T-helper 2 cell treated with Interferon-gamma antibody and Interleukin-4, amounts not matched to agents 5 μg/mL and 100 μg/mL, for 36 hours (primary cell): Measurements from ENCODE around the gene HYAL3.
"Not testable (repeated sequence)": the region's sequence is repeated elsewhere in the genome, so short reads cannot be mapped to it uniquely, and the experiment has no call there.

Experiments used
- DNase-seq: peaks from one replicate; pipeline ENCODE4 v3.0.0; 2021; ENCODE audit warnings: low spot score
- H3K27ac Mint-ChIP-seq: one replicate; pipeline ENCODE4 v1.8.0; 2021; ENCODE audit warnings: mild to moderate bottlenecking, mixed read lengths
- H3K27me3 Mint-ChIP-seq: one replicate; pipeline ENCODE4 v1.8.0; 2021; ENCODE audit warnings: low read depth, mixed read lengths
- H3K36me3 Mint-ChIP-seq: one replicate; pipeline ENCODE4 v1.8.0; 2021; ENCODE audit warnings: low read depth, mixed read lengths
- H3K4me1 Mint-ChIP-seq: one replicate; pipeline ENCODE4 v1.8.0; 2021; ENCODE audit warnings: low read depth, mixed read lengths
- H3K4me3 Mint-ChIP-seq: one replicate; pipeline ENCODE4 v1.8.0; 2022; ENCODE audit warnings: mild to moderate bottlenecking, moderate library complexity, mixed read lengths
- H3K9me3 Mint-ChIP-seq: one replicate; pipeline ENCODE4 v1.8.0; 2021; ENCODE audit warnings: mixed read lengths

Gene HYAL3

GRCh38 chr3:50268703-50269451 is 30.3 kb downstream of the HYAL3 start, which contains the start of gene SEMA3B:
Gene SEMA3B, plus strand, starts transcription at chr3:50269147. Its CDS starts 94 bp downstream, at chr3:50269241.
- H3K4me1 Mint-ChIP-seq: peaks cover 5% of the 10 kb centered on the region
- no peak within 1 kb of the TSS for H3K4me3 Mint-ChIP-seq
- H3K27me3 Mint-ChIP-seq: peaks cover 21% of the 10 kb centered on the region
- DNase-seq: no peak
- no peak within 1 kb of the TSS for H3K27ac Mint-ChIP-seq
- H3K36me3 Mint-ChIP-seq: no peaks in the 10 kb centered on the region
- H3K9me3 Mint-ChIP-seq: no peaks in the 10 kb centered on the region

- no peaks in the 10 kb centered on the region for H3K9me3 Mint-ChIP-seq
- no peak overlapping the region for H3K4me3 Mint-ChIP-seq
- no peaks in the 10 kb centered on the region for H3K36me3 Mint-ChIP-seq
- no peak for DNase-seq
- peaks cover 5% of the 10 kb centered on the region for H3K4me1 Mint-ChIP-seq
- H3K27me3 Mint-ChIP-seq: peaks cover 18% of the 10 kb centered on the region
- H3K27ac Mint-ChIP-seq: no peak overlapping the region
Measured at GRCh38 chr3:50268276-50268675, 30.9 kb downstream of the HYAL3 start.

- no peak overlapping the region for H3K27ac Mint-ChIP-seq
- no peak for DNase-seq
- H3K27me3 Mint-ChIP-seq: peaks cover 14% of the 10 kb centered on the region
Measured at GRCh38 chr3:50267280-50267913, 31.8 kb downstream of the HYAL3 start.

GRCh38 chr3:50266836-50267235 is 32.4 kb downstream of the HYAL3 start:
- Mint-ChIP-seq H3K9me3 (no peaks in the 10 kb centered on the region), H3K4me1 (no peaks in the 10 kb centered on the region), H3K4me3 (no peak overlapping the region), H3K27me3 (peaks cover 14% of the 10 kb centered on the region), H3K27ac (no peak overlapping the region), H3K36me3 (no peaks in the 10 kb centered on the region)
- DNase-seq: no peak

More at GRCh38 chr3:50267280-50267913, 31.8 kb downstream of the HYAL3 start:
- H3K36me3 Mint-ChIP-seq: no peaks in the 10 kb centered on the region
- H3K9me3 Mint-ChIP-seq: no peaks in the 10 kb centered on the region
- H3K4me1 Mint-ChIP-seq: no peaks in the 10 kb centered on the region
- H3K4me3 Mint-ChIP-seq: no peak overlapping the region

GRCh38 chr3:50266017-50266416 is 33.2 kb downstream of the HYAL3 start:
- Mint-ChIP-seq H3K4me1 (no peaks in the 10 kb centered on the region), H3K36me3 (no peaks in the 10 kb centered on the region), H3K4me3 (no peak overlapping the region), H3K27ac (no peak overlapping the region), H3K27me3 (peaks cover 14% of the 10 kb centered on the region), H3K9me3 (no peaks in the 10 kb centered on the region)
- no peak for DNase-seq

GRCh38 chr3:50265571-50265970 is 33.6 kb downstream of the HYAL3 start:
- Mint-ChIP-seq H3K36me3 (no peaks in the 10 kb centered on the region), H3K9me3 (no peaks in the 10 kb centered on the region), H3K4me1 (no peaks in the 10 kb centered on the region), H3K27me3 (peaks cover 14% of the 10 kb centered on the region), H3K27ac (no peak overlapping the region), H3K4me3 (no peak overlapping the region)
- no peak for DNase-seq

GRCh38 chr3:50264964-50265485 is 34.2 kb downstream of the HYAL3 start:
- no peak for DNase-seq
- H3K9me3 Mint-ChIP-seq: no peaks in the 10 kb centered on the region
- no peak overlapping the region for H3K4me3 Mint-ChIP-seq
- H3K27ac Mint-ChIP-seq: no peak overlapping the region
- no peaks in the 10 kb centered on the region for H3K36me3 Mint-ChIP-seq
- no peaks in the 10 kb centered on the region for H3K4me1 Mint-ChIP-seq
- peaks cover 14% of the 10 kb centered on the region for H3K27me3 Mint-ChIP-seq

- no peak for DNase-seq
Measured at GRCh38 chr3:50264383-50264963, 34.7 kb downstream of the HYAL3 start.

GRCh38 chr3:50263478-50264382 is 35.5 kb downstream of the HYAL3 start:
- DNase-seq: no peak
- Mint-ChIP-seq H3K27me3 (peaks cover 14% of the 10 kb centered on the region), H3K27ac (no peak overlapping the region), H3K4me1 (peaks cover 4% of the 10 kb centered on the region), H3K9me3 (no peaks in the 10 kb centered on the region), H3K36me3 (peaks cover 5% of the 10 kb centered on the region), H3K4me3 (no peak overlapping the region)

More at GRCh38 chr3:50264383-50264963, 34.7 kb downstream of the HYAL3 start:
- H3K36me3 Mint-ChIP-seq: peaks cover 2% of the 10 kb centered on the region
- no peaks in the 10 kb centered on the region for H3K9me3 Mint-ChIP-seq
- H3K27me3 Mint-ChIP-seq: peaks cover 14% of the 10 kb centered on the region
- H3K4me3 Mint-ChIP-seq: no peak overlapping the region
- peaks cover 4% of the 10 kb centered on the region for H3K4me1 Mint-ChIP-seq
- no peak overlapping the region for H3K27ac Mint-ChIP-seq

DNA sequence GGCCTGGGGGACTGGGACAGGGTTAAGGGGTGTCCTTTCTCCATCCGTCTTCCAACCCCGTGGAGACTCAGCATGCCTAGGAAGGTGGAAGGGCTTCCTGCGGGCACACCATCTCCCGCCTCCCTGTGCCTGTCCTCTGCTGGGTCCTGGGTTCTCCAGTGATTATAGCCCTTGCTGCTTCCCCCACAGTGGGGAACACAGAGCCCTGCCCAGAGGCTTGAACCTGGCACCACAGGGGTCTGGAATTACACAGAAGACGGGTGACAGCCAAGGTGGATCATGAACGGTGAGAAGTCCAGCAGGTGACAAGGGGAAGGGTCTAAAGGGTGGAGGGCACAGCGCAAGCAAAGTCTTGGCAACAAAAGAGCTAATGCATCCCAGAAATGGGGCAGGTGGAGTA is 36.4 kb downstream of the HYAL3 start:
- Mint-ChIP-seq H3K36me3 (peaks cover 9% of the 10 kb centered on the region), H3K4me3 (no peak overlapping the region), H3K4me1 (peaks cover 4% of the 10 kb centered on the region), H3K27ac (no peak overlapping the region), H3K9me3 (no peaks in the 10 kb centered on the region), H3K27me3 (peaks cover 7% of the 10 kb centered on the region)
- DNase-seq: no peak

GRCh38 chr3:50262200-50262599 is 37.0 kb downstream of the HYAL3 start:
- H3K9me3 Mint-ChIP-seq, H3K4me3 Mint-ChIP-seq, H3K27ac Mint-ChIP-seq, H3K4me1 Mint-ChIP-seq, DNase-seq, H3K27me3 Mint-ChIP-seq: not testable (repeated sequence)
- peaks cover 15% of the 10 kb centered on the region for H3K36me3 Mint-ChIP-seq

- H3K4me3 Mint-ChIP-seq: peak overlapping the region; percentile 36
- no peaks in the 10 kb centered on the region for H3K9me3 Mint-ChIP-seq
- no peak overlapping the region for H3K27ac Mint-ChIP-seq
- peaks cover 21% of the 10 kb centered on the region for H3K36me3 Mint-ChIP-seq
- no peak for DNase-seq
- peaks cover 6% of the 10 kb centered on the region for H3K4me1 Mint-ChIP-seq
- H3K27me3 Mint-ChIP-seq: peaks cover 5% of the 10 kb centered on the region
Measured at GRCh38 chr3:50261505-50261904, 37.7 kb downstream of the HYAL3 start.

GRCh38 chr3:50260942-50261441 is 38.2 kb downstream of the HYAL3 start:
- peaks cover 26% of the 10 kb centered on the region for H3K36me3 Mint-ChIP-seq
- DNase-seq: no peak
- H3K27me3 Mint-ChIP-seq: peaks cover 3% of the 10 kb centered on the region
- H3K27ac Mint-ChIP-seq: no peak overlapping the region
- no peaks in the 10 kb centered on the region for H3K9me3 Mint-ChIP-seq
- peaks cover 6% of the 10 kb centered on the region for H3K4me1 Mint-ChIP-seq
- peak overlapping the region; percentile 54 for H3K4me3 Mint-ChIP-seq
